K562 (cell line): ENCODE data around the gene KCNAB2. TPM values are rescaled to one million over a fixed set of nuclear protein-coding genes. Genes with fewer than 3 reads are reported as not detected.

Source experiments
- ATAC-seq: fragments of 200-7000 bp; cut with Tn5 transposase; 3 replicates; pipeline ENCODE4 v1.9.1; 2020; ENCODE audit warnings: moderate library complexity
- BruUV-seq: library from RNA; stranded (reverse); fragments of 400-500 nt; replicated peaks from 2 replicates; lab custom pipeline; 2021; lab: Mats Ljungman, UMichigan
- CTCF ChIA-PET: fragments of 300-600 bp; formaldehyde crosslinking; extraction: SDS; loops from one replicate; lab custom pipeline; 2021; ENCODE audit warnings: low intra/inter-chr PET ratio; lab: Yijun Ruan, JAX
- POLR2A ChIA-PET: fragments of 300-600, 350-650 bp; sonication (Branson Sonifier 250); formaldehyde crosslinking; extraction: SDS; loops from one replicate; lab custom pipeline; 2021; ENCODE audit warnings: antibody characterized with exemption, inconsistent platforms; lab: Yijun Ruan, JAX
- DNase-seq, 4 experiments: peaks; one replicate each; pipeline versions ENCODE4 v3.0.0 to v3.0.0-alpha.2; 2011 to 2018; ENCODE audit warnings: low spot score in 3 of 4, mixed read lengths in 3 of 4; ENCODE audit errors: extremely low read depth in 1 of 4
- FAIRE-seq: peaks from 2 replicates; lab custom pipeline; 2011; peaks lifted over from hg19 to GRCh38; lab: Jason Lieb, UNC
- H2AFZ ChIP-seq: 2 replicates; pipeline ENCODE4 v1.6.0; 2011; ENCODE audit warnings: low read depth, low read length, control low read depth, inconsistent platforms
- H3K27ac ChIP-seq: fragments of 200-600 bp; 3 replicates; pipeline ENCODE4 v1.8.0; 2011; ENCODE audit warnings: low read depth, mild to moderate bottlenecking, control low read depth, inconsistent platforms, low read length, moderate library complexity, mixed read lengths; ENCODE audit errors: extremely low read depth
- H3K27me3 ChIP-seq, 2 experiments: fragments of 300-600 bp in 1 of 2; 2 replicates in 1 of 2; 3 replicates in 1 of 2; pipeline versions ENCODE4 v1.6.0 to v1.8.0; 2011; ENCODE audit warnings: inconsistent platforms in 2 of 2, low read length in 2 of 2, mild to moderate bottlenecking in 1 of 2, mixed read lengths in 1 of 2, moderate library complexity in 1 of 2; ENCODE audit not compliant: control insufficient read depth in 2 of 2, insufficient read depth in 2 of 2
- H3K36me3 ChIP-seq: fragments of 300-600 bp; 3 replicates; pipeline ENCODE4 v1.8.0; 2011; ENCODE audit warnings: mild to moderate bottlenecking, low read length, inconsistent platforms; ENCODE audit not compliant: control insufficient read depth, insufficient read depth
- H3K4me1 ChIP-seq, 2 experiments: fragments of 200-600 bp in 1 of 2; replicated peaks in 1 of 2; 2 replicates in 1 of 2; 3 replicates in 1 of 2; pipeline versions ENCODE4 v1.5.1 to v1.8.0; 2011; ENCODE audit warnings: inconsistent platforms in 2 of 2, low read length in 2 of 2, mild to moderate bottlenecking in 1 of 2, mixed read lengths in 1 of 2, moderate library complexity in 1 of 2; ENCODE audit not compliant: control insufficient read depth in 2 of 2, insufficient read depth in 2 of 2
- H3K4me2 ChIP-seq: 2 replicates; pipeline ENCODE4 v1.6.1; 2011; ENCODE audit warnings: low read length, control low read depth, inconsistent platforms, mixed read lengths; ENCODE audit not compliant: insufficient read depth
- H3K4me3 ChIP-seq: fragments of 200-600 bp; sonication (generic), shearing (Covaris generic); 2 replicates; pipeline ENCODE4 v1.5.1; 2016; ENCODE audit warnings: control low read depth, inconsistent platforms
- H3K79me2 ChIP-seq: fragments of 200-600 bp; 3 replicates; pipeline ENCODE4 v1.8.0; 2011; ENCODE audit warnings: low read length, inconsistent platforms; ENCODE audit not compliant: control insufficient read depth, insufficient read depth
- H3K9ac ChIP-seq, 2 experiments: 2 replicates each; pipeline versions ENCODE4 v1.6.0 to v1.6.1; 2011; ENCODE audit warnings: low read depth in 2 of 2, low read length in 2 of 2, control low read depth in 1 of 2, inconsistent platforms in 1 of 2, mild to moderate bottlenecking in 1 of 2, mixed read lengths in 1 of 2; ENCODE audit not compliant: insufficient read depth in 1 of 2
- H3K9me1 ChIP-seq: one replicate; pipeline ENCODE4 v1.6.0; 2011; ENCODE audit warnings: inconsistent platforms, mild to moderate bottlenecking, low read length, moderate library complexity; ENCODE audit not compliant: control insufficient read depth, insufficient read depth
- H3K9me3 ChIP-seq: replicated peaks from 2 replicates; pipeline ENCODE4 v1.5.1; 2011; ENCODE audit warnings: low read depth, low read length, inconsistent platforms; ENCODE audit not compliant: control insufficient read depth, insufficient read depth
- H4K20me1 ChIP-seq: replicated peaks from 2 replicates; pipeline ENCODE4 v1.6.1; 2011; ENCODE audit warnings: low read length, inconsistent platforms, mixed read lengths; ENCODE audit not compliant: control insufficient read depth, insufficient read depth
- BHLHE40 ChIP-seq: IDR thresholded peaks from 2 replicates; pipeline ENCODE4 v1.6.1; 2011; ENCODE audit warnings: low read length, improper control_type of control experiment
- NFE2 ChIP-seq: IDR thresholded peaks from 2 replicates; pipeline ENCODE4 v1.6.1; 2014; ENCODE audit warnings: antibody characterized with exemption, low read depth
- NFIC ChIP-seq: fragments of 450-650 bp; IDR thresholded peaks from 2 replicates; pipeline ENCODE4 v1.6.1; 2017; ENCODE audit warnings: mild to moderate bottlenecking, inconsistent platforms
- SRSF9 ChIP-seq: fragments of 200-400 bp; formaldehyde crosslinking; IDR thresholded peaks from 2 replicates; pipeline ENCODE4 v1.6.1; 2017; ENCODE audit warnings: low read depth, low read length, borderline replicate concordance
- WGBS: fragments of 100-300 bp; shearing (Covaris generic); methylation state at CpG from one replicate; pipeline ENCODE4 v1.1.6; 2016; ENCODE audit warnings: low coverage, mixed read lengths; ENCODE audit not compliant: insufficient coverage; ENCODE audit errors: missing lambda C conversion rate; 5-methylcytosine and 5-hydroxymethylcytosine counted together
- in situ Hi-C: fragments of 300-500 bp; cut with MboI; formaldehyde crosslinking; loops from 4 replicates; pipeline ENCODE4 v1.15.0; 2018; ENCODE audit warnings: inconsistent platforms, mixed read lengths
- intact Hi-C: fragments of 100-400 bp; cut with micrococcal nuclease; formaldehyde crosslinking; loops from 2 replicates; pipeline ENCODE4 v1.14.2; 2022
- polyA plus RNA-seq, 8 experiments: library from polyadenylated mRNA; depleted of rRNA in 4 of 8; stranded (reverse) in 5 of 8; unstranded in 3 of 8; fragments of >200 nt; fragmentation: Nextera tagmentation in 2 of 8; fragmentation: Illumina TruSeq in 1 of 8; extraction: Ambion mirVana in 2 of 8; extraction: Trizol in 1 of 8; gene quantifications; 2 replicates each; pipeline versions ENCODE4 v1.2.1 to v1.2.3, GENCODE V29; 2011 to 2014; ENCODE audit warnings: inconsistent platforms in 1 of 8, missing spikeins in 1 of 8
- total RNA-seq, 7 experiments: library from RNA; depleted of rRNA in 6 of 7; stranded (reverse); fragments of >200 nt in 6 of 7; fragmentation: Illumina TruSeq in 2 of 7; extraction: Trizol in 2 of 7; gene quantifications; 2 replicates each; pipeline versions ENCODE4 v1.2.1 to v1.2.3, GENCODE V29; 2011 to 2021; ENCODE audit warnings: low replicate concordance in 1 of 7
- TF ChIP-seq, protein P1 (sequence below): fragments of 450-650 bp; IDR thresholded peaks from 2 replicates; pipeline ENCODE4 v1.6.1; 2016; ENCODE audit warnings: mild to moderate bottlenecking, moderate library complexity

Gene KCNAB2
- total and polyA plus RNA-seq, 9 of the 15 experiments (the other 6 are each of a cell fraction or from before 2014, with no cell fraction given): 1.8 to 15.8 (median 7.1) TPM

DNA sequence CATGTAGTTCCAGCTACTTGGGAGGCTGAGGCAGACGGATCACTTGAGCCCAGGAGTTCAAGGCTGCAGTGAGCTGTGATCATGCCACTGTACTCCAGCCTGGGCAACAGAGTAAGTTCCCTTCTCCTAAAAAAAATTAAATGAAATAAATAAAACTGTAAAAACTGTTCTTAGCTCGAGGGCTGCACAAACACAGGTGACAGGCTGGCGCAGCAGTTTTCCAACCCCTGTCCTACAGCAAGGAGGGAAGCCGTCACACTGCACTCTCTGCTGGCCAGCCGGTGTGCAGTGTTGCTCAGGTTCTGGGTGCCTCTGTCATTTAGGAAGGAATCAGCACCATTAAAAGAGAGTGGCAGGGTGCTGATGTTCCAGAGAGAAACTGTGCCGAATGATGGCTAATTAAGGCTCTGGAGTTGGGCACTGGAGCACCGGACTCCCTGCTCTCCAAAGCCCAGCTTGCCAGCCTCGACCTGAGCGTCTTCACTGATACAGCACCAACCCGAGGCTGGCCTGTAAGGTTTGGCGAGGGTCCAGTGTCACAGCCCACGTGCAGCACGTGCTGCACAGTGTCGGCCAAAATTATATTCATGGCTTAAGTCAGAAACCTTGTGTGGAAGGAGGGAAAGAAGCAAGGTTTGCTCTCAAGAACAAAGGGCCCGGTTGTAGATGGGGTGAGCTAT lies 26.4 kb upstream of the KCNAB2 start:
- no TSS peak for BruUV-seq
- Histone ChIP-seq H3K36me3 (no peaks in the 10 kb centered on the region; the same call in 2 of the 3 replicates), H3K4me1 (peaks cover 0 to 3% of the 10 kb centered on the region in 2 experiments; a peak in 2 of 5 replicates), H3K9me1 (no peaks in the 10 kb centered on the region), H3K4me3 (no peak overlapping the region), H3K27ac (no peak overlapping the region), H3K79me2 (no peaks in the 10 kb centered on the region), H3K9me3 (no peaks in the 10 kb centered on the region), H3K27me3 (no peaks in the 10 kb centered on the region), H3K4me2 (no peak overlapping the region), H4K20me1 (peaks cover 4% of the 10 kb centered on the region; the same call in 1 of the 2 replicates), H3K9ac (no peak overlapping the region), H2AFZ (no peak overlapping the region)
- ATAC-seq (no peak), FAIRE-seq (no peak), DNase-seq (no peak)
- ChIA-PET POLR2A (no interaction called here), CTCF (no interaction called here)
- intact Hi-C loops: no loop called here
- 0 out of 2 replicates have a peak, but pooled peaks have one; percentile 10 for TF ChIP-seq NFIC
- 0 out of 2 replicates have a peak, but pooled peaks have one; percentile 24 for TF ChIP-seq BHLHE40
- TF ChIP-seq, protein P1, sequence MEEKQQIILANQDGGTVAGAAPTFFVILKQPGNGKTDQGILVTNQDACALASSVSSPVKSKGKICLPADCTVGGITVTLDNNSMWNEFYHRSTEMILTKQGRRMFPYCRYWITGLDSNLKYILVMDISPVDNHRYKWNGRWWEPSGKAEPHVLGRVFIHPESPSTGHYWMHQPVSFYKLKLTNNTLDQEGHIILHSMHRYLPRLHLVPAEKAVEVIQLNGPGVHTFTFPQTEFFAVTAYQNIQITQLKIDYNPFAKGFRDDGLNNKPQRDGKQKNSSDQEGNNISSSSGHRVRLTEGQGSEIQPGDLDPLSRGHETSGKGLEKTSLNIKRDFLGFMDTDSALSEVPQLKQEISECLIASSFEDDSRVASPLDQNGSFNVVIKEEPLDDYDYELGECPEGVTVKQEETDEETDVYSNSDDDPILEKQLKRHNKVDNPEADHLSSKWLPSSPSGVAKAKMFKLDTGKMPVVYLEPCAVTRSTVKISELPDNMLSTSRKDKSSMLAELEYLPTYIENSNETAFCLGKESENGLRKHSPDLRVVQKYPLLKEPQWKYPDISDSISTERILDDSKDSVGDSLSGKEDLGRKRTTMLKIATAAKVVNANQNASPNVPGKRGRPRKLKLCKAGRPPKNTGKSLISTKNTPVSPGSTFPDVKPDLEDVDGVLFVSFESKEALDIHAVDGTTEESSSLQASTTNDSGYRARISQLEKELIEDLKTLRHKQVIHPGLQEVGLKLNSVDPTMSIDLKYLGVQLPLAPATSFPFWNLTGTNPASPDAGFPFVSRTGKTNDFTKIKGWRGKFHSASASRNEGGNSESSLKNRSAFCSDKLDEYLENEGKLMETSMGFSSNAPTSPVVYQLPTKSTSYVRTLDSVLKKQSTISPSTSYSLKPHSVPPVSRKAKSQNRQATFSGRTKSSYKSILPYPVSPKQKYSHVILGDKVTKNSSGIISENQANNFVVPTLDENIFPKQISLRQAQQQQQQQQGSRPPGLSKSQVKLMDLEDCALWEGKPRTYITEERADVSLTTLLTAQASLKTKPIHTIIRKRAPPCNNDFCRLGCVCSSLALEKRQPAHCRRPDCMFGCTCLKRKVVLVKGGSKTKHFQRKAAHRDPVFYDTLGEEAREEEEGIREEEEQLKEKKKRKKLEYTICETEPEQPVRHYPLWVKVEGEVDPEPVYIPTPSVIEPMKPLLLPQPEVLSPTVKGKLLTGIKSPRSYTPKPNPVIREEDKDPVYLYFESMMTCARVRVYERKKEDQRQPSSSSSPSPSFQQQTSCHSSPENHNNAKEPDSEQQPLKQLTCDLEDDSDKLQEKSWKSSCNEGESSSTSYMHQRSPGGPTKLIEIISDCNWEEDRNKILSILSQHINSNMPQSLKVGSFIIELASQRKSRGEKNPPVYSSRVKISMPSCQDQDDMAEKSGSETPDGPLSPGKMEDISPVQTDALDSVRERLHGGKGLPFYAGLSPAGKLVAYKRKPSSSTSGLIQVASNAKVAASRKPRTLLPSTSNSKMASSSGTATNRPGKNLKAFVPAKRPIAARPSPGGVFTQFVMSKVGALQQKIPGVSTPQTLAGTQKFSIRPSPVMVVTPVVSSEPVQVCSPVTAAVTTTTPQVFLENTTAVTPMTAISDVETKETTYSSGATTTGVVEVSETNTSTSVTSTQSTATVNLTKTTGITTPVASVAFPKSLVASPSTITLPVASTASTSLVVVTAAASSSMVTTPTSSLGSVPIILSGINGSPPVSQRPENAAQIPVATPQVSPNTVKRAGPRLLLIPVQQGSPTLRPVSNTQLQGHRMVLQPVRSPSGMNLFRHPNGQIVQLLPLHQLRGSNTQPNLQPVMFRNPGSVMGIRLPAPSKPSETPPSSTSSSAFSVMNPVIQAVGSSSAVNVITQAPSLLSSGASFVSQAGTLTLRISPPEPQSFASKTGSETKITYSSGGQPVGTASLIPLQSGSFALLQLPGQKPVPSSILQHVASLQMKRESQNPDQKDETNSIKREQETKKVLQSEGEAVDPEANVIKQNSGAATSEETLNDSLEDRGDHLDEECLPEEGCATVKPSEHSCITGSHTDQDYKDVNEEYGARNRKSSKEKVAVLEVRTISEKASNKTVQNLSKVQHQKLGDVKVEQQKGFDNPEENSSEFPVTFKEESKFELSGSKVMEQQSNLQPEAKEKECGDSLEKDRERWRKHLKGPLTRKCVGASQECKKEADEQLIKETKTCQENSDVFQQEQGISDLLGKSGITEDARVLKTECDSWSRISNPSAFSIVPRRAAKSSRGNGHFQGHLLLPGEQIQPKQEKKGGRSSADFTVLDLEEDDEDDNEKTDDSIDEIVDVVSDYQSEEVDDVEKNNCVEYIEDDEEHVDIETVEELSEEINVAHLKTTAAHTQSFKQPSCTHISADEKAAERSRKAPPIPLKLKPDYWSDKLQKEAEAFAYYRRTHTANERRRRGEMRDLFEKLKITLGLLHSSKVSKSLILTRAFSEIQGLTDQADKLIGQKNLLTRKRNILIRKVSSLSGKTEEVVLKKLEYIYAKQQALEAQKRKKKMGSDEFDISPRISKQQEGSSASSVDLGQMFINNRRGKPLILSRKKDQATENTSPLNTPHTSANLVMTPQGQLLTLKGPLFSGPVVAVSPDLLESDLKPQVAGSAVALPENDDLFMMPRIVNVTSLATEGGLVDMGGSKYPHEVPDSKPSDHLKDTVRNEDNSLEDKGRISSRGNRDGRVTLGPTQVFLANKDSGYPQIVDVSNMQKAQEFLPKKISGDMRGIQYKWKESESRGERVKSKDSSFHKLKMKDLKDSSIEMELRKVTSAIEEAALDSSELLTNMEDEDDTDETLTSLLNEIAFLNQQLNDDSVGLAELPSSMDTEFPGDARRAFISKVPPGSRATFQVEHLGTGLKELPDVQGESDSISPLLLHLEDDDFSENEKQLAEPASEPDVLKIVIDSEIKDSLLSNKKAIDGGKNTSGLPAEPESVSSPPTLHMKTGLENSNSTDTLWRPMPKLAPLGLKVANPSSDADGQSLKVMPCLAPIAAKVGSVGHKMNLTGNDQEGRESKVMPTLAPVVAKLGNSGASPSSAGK: peak; percentile 26; the same call in 1 of the 2 replicates
- no peak for TF ChIP-seq SRSF9
- no peak for TF ChIP-seq NFE2
- in situ Hi-C loops: no loop called here
- 42% methylated on average over 15 of the region's 15 CpGs for WGBS
